ENCODE measurements around the gene B3GALT5.
"Not testable (repeated sequence)": the region's sequence is repeated elsewhere in the genome, so short reads cannot be mapped to it uniquely, and the experiment has no call there.

The B3GALT5 gene, protein sequence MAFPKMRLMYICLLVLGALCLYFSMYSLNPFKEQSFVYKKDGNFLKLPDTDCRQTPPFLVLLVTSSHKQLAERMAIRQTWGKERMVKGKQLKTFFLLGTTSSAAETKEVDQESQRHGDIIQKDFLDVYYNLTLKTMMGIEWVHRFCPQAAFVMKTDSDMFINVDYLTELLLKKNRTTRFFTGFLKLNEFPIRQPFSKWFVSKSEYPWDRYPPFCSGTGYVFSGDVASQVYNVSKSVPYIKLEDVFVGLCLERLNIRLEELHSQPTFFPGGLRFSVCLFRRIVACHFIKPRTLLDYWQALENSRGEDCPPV

GRCh38 chr21:39612233-39613040 lies at the start of gene B3GALT5:
Gene B3GALT5 (plus strand): TSS chr21:39612940. CDS start chr21:39660560, 47,620 bp downstream.
- DNase-seq (ENCODE audit: low read depth), result no peak

DNA sequence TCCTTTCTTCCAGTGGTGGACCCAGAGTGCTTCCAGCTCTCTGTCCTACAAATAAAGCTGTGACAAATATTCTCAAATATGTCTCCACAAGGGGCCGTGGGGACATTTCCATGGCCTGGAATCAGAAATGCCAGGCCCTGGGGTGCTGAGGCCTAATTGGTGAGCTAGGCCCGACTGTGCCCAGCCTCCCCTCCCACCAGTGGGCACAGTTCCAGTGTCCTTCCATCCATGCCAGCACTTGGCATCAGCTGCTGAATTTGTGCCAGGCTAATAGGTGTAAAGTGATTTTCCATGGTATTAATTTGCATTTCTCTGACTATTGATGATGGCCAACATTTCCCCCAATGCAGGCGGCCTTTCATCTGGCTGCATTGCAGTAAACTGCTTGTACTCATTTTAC lies 48.5 kb upstream of the B3GALT5 start:
- no peak for DNase-seq (ENCODE audit: low read depth)

- no peak for DNase-seq (ENCODE audit: low read depth)
Measured at GRCh38 chr21:39567180-39567972, 45.4 kb upstream of the B3GALT5 start.

- DNase-seq (ENCODE audit: low read depth), result no peak
Measured at GRCh38 chr21:39568361-39568760, 44.4 kb upstream of the B3GALT5 start.

GRCh38 chr21:39575775-39576174 lies 37.0 kb upstream of the B3GALT5 start:
- DNase-seq (ENCODE audit: low read depth), result no peak

DNA sequence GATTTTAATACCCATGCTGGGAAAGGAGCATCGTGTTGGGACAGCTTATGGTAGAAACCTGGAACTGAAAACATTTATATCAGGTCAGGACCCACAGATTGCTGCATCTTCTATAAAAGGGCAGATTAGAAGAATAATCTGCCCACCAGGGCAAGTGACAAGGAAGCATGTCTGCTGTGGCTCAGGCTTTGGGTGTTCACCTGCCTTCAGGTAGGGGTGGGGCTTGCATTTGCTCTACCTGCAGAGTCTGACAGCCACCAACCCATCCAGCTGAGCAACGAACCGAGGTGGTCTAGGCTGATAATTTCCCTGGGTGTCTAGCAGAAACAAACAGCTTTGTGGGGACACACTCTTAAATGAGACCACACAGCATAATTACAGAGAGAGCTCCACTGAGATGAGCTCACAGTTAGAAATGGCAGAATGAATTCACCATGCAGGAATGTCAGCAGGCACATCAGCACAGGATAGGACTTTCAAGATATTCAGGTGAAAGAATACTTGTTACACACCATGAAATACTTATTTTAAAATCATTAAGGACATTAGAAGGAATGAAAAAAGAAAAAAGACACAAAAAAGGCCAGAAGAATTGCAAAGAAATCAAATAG lies 36.1 kb upstream of the B3GALT5 start:
- no peak for DNase-seq (ENCODE audit: low read depth)

GRCh38 chr21:39579734-39580332 lies 32.9 kb upstream of the B3GALT5 start:
- no peak for DNase-seq (ENCODE audit: low read depth)

- DNase-seq (ENCODE audit: low read depth), result no peak
Measured at GRCh38 chr21:39580744-39581143, 32.0 kb upstream of the B3GALT5 start.

DNA sequence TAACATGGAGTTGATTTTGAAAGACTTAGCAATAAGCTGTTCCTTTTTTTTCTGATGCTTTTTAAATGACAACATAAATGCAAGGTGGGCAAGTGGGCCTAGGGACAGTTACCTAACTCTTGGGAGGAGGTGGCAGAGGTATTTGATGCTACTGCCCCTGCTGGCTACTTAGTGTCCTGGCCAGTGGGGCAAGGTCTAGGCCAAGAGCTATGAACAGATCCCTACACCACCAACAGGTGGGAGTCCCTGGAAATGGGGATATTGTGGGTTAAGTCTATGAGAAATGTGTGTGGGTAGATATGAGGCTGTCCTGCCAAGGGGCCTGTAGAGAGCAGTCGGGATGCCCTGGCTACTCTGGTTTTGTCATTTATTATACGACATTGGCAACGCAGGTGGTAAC lies 31.3 kb upstream of the B3GALT5 start:
- DNase-seq (ENCODE audit: low read depth), result no peak

DNA sequence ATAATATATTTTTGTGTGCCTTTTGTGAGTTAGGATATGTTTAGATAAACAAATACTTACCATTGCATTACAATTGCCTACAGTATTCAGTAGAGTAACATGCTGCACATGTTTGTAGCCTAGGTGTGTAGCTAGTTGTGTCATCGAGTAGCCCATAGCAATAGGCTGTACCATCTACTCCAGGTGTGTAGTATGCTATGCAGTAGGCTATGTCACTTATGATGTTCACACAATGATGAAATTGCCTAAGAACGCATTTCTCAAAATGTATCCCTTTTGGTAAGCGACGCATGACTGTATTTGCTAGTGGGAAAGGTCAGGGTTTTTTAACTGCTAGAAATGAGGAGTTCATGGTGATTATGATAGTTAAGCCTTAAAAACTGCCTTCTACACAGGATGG lies 30.0 kb upstream of the B3GALT5 start:
- DNase-seq (ENCODE audit: low read depth), result no peak

- DNase-seq (ENCODE audit: low read depth), result not testable (repeated sequence)
Measured at GRCh38 chr21:39583586-39583985, 29.2 kb upstream of the B3GALT5 start.

DNA sequence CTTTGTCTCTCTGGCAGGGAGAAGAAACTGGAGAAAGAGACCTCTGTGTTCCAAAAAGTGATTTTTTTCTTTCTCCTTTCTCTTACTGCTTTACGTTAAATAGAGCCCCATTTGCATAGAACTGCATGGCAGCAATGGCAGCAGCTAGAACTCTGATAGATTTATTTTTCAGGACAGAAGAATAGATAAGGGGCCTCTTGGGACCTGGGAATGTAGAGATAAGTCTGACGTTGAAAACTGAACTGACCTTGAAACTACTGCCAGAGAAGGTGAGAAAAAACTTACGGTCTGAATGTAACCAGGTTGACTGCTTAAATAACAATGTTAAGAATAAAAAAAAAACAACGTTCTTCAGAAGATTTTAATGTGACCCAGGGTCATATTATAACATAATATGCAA lies 25.4 kb upstream of the B3GALT5 start:
- DNase-seq (ENCODE audit: low read depth), result no peak

GRCh38 chr21:39588884-39589283 lies 23.9 kb upstream of the B3GALT5 start:
- DNase-seq (ENCODE audit: low read depth), result no peak

DNA sequence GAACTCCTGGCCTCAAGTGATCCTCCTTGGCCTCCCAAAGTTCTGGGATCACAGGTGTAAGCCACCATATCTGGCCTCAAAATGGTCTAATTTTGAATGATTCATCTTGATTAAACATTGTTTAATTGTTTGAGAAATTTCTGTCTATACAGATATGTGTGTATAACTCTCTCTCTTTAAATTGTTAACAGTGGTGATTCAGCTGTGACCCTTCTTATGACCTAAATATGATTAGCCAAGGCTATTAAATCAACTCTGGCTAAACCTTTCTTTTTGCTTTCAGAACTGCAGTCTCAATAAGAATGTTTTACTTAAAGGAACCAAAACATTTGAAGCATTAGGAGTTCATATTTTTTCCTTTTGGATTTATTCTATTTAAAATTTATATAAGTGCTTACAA lies 19.2 kb upstream of the B3GALT5 start:
- no peak for DNase-seq (ENCODE audit: low read depth)

GRCh38 chr21:39595465-39595864 lies 17.3 kb upstream of the B3GALT5 start:
- DNase-seq (ENCODE audit: low read depth), result no peak

GRCh38 chr21:39597595-39597994 lies 15.1 kb upstream of the B3GALT5 start:
- no peak for DNase-seq (ENCODE audit: low read depth)

DNA sequence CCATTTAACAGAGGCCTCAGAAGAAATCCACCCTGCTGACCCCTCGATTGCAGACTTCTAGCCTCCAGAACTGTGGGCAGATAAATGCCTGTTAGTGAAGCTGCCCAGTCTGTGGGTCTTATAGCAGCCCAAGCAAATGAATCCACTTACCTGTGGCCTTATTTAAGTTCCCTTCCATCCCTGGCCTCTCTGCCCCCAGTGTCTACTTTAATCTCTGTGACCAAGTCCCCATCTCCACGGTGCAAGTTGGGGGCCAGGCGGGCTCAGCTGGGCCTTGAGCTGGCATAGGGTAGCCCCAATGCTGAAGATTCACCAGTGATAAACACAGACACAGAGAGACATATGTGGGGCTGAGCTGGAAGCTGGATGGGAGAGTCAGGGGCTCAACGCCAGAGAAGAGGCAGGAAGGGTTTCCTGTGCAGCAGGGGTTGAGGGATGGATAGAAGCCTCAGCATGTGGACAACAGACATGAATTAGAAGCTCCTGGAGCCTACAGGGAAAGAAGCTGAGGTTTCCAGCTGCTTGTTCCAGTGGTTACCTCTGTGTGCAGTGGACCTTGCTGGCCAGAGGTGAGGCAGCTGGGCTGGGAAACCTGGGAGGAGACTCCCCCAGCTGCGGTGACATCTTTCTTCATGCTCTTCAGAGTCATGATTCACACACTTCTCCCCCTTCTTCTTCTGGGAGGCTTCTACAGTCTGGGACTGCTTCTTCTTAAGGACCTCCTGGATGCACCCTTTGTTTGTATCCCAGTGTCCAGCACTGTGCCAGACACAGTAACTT lies 13.4 kb upstream of the B3GALT5 start:
- DNase-seq (ENCODE audit: low read depth), result no peak

DNA sequence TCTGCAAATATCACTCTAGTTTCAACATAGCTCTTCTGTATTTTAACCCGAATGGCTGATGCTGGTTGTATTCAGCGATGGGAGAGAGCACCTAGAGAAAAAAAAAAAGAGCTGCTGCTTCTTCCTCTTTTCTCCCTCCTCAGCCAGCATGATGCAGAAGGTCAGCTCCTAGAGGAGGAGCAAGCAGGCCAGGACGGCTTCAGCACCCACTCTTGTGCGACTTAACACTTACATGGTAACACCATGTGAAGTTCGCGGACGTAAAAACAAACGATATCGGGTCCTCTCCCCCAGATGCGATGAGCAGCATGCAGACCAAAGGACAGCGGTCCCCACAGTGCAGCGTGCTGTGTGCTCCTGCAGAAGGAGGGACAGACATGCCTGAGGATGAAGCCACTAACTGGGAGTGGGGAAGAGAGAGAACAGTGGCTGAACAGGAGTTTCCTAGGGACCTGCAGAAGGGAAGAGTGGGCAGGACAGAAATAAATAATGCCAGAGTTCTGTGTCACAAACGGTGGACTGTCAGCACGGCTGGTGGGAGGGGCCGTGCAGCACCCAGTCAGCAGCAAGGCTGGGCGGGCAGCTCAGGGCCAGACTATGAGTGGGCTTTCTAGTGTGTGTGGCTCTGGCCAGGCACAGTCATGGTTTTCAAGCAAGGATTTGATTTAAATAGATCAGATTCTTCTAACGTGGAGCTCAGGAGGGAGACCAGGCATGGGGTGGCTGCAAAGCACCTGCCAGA lies 11.4 kb upstream of the B3GALT5 start:
- no peak for DNase-seq (ENCODE audit: low read depth)

DNA sequence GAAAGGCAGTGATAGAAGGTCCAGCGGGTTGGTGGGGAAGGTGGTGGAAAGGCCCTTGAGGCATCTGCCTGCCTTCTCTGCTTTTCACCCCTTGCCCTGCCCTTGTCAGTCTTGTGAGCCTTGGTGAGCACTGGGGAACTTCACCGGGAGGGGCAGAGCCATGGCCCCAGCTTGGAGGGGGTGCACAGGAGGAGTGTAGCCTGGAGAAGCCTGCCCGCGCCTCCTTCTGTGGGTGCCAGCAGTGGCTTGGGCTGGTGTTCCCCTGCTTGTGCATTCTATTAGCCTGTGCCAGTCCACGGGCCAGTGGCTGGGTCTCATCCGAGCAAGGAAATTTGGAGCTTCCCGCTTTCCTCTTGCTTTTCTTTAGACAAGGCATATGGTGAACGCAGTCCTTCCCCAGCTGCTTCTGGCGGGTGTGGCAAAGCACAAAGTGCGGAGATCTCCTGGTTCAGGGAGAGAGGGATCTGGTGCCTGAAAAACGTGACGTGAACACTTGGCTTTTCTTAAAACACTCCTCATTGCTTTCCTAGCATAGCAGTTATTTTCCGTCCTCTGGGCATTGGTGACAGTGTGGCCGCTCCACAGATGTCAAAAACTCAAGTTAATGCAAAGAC lies 10.6 kb upstream of the B3GALT5 start:
- no peak for DNase-seq (ENCODE audit: low read depth)

DNA sequence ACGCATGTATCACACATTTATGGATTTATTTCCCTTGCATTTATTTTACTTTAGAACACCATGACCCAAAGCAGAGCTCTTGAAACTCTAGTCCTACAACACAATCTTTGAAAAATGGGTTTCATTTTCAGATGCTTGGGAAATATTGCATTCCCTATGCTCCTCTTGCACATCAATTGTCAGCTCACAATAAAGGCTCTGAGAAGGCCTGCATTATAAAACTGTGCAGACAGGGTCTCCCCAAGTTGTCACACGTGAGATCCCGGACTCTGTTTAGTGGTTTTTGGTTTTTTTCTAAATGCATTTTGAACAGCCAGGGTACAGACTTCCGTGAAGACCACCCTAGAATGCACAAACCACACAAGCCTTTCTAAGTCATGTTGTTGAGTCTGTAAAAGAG lies 9.9 kb upstream of the B3GALT5 start:
- no peak for DNase-seq (ENCODE audit: low read depth)

Data from activated gamma-delta T cell treated with anti-CD3 and anti-CD28 coated beads, Interleukin-2, amount 50 U/mL, for 16 hours (primary cell).